ENCODE measurements around the gene BAZ2B.

DNA sequence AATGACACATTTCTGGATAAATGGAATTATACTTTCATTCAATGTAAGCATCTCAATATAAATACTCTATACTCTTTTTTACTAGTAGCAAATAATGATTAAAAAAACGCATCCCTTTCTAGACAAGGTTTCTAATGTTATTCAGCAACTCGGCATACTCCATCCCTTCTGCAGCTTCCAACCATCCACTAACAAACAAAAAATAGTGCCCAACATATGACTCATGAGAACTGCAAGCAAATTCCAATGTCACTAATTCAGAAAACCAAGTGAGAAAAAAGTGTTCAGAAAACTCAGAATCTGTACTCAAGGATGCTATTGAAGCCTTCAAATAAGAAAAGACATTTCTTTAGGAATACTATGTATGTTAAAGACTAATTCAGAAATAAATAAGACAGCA is 140.0 kb downstream of the BAZ2B start:
- TF ChIP-seq, protein P1, sequence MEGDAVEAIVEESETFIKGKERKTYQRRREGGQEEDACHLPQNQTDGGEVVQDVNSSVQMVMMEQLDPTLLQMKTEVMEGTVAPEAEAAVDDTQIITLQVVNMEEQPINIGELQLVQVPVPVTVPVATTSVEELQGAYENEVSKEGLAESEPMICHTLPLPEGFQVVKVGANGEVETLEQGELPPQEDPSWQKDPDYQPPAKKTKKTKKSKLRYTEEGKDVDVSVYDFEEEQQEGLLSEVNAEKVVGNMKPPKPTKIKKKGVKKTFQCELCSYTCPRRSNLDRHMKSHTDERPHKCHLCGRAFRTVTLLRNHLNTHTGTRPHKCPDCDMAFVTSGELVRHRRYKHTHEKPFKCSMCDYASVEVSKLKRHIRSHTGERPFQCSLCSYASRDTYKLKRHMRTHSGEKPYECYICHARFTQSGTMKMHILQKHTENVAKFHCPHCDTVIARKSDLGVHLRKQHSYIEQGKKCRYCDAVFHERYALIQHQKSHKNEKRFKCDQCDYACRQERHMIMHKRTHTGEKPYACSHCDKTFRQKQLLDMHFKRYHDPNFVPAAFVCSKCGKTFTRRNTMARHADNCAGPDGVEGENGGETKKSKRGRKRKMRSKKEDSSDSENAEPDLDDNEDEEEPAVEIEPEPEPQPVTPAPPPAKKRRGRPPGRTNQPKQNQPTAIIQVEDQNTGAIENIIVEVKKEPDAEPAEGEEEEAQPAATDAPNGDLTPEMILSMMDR (IDR thresholded peaks at IDR 0.05; ENCODE audit: poor library complexity, severe bottlenecking): no peak
- TF ChIP-seq TAF1 (IDR thresholded peaks at IDR 0.05; ENCODE audit: low read depth): no peak
- TF ChIP-seq SMC3 (conservative IDR thresholded peaks at IDR 0.05; ENCODE audit: poor library complexity): no peak
- TF ChIP-seq POLR2AphosphoS5 (IDR thresholded peaks at IDR 0.05): no peak
- no peak for TF ChIP-seq EZH2 (IDR thresholded peaks at IDR 0.05; ENCODE audit: borderline replicate concordance, insufficient read depth, low read length, poor library complexity, severe bottlenecking)
- no peak for TF ChIP-seq MXI1 (conservative IDR thresholded peaks at IDR 0.05; ENCODE audit: poor library complexity, severe bottlenecking)
- no peak for TF ChIP-seq EP300 (conservative IDR thresholded peaks at IDR 0.05; ENCODE audit: poor library complexity, severe bottlenecking)
- TF ChIP-seq, protein P2, sequence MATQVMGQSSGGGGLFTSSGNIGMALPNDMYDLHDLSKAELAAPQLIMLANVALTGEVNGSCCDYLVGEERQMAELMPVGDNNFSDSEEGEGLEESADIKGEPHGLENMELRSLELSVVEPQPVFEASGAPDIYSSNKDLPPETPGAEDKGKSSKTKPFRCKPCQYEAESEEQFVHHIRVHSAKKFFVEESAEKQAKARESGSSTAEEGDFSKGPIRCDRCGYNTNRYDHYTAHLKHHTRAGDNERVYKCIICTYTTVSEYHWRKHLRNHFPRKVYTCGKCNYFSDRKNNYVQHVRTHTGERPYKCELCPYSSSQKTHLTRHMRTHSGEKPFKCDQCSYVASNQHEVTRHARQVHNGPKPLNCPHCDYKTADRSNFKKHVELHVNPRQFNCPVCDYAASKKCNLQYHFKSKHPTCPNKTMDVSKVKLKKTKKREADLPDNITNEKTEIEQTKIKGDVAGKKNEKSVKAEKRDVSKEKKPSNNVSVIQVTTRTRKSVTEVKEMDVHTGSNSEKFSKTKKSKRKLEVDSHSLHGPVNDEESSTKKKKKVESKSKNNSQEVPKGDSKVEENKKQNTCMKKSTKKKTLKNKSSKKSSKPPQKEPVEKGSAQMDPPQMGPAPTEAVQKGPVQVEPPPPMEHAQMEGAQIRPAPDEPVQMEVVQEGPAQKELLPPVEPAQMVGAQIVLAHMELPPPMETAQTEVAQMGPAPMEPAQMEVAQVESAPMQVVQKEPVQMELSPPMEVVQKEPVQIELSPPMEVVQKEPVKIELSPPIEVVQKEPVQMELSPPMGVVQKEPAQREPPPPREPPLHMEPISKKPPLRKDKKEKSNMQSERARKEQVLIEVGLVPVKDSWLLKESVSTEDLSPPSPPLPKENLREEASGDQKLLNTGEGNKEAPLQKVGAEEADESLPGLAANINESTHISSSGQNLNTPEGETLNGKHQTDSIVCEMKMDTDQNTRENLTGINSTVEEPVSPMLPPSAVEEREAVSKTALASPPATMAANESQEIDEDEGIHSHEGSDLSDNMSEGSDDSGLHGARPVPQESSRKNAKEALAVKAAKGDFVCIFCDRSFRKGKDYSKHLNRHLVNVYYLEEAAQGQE (IDR thresholded peaks at IDR 0.05; ENCODE audit: borderline replicate concordance): no peak
- TF ChIP-seq RAD21 (conservative IDR thresholded peaks at IDR 0.05): no peak
